ENCODE results near the gene TGM3. TPM values are rescaled to one million over a fixed set of nuclear protein-coding genes. Genes with fewer than 3 reads are reported as not detected.

Gene TGM3
- total and polyA plus RNA-seq, 2 of the 4 experiments (the other 2 are of a cell fraction), result not detected

GRCh38 chr20:2301164-2301622, 5.4 kb downstream of the TGM3 start:
- Histone ChIP-seq H2BK15ac (ENCODE audit: low read depth, low read length) (no peak overlapping the region), H3K4me2 (ENCODE audit: low read depth, low read length) (no peak overlapping the region), H4K20me1 (ENCODE audit: insufficient read depth, low read length) (no peaks in the 10 kb centered on the region), H2BK20ac (ENCODE audit: low read depth, low read length) (no peak overlapping the region), H4K8ac (ENCODE audit: low read depth in 2 of 2, low read length in 2 of 2) (no peak overlapping the region), H3K9me1 (ENCODE audit: insufficient read depth, low read length) (no peaks in the 10 kb centered on the region), H3K9ac (ENCODE audit: low read depth, low read length) (no peak overlapping the region), H3K27ac (ENCODE audit: insufficient read depth, low read length) (no peak overlapping the region), H3K27me3 (ENCODE audit: control insufficient read depth, insufficient read depth, low read length) (peaks cover 17% of the 10 kb centered on the region; the same call in 1 of the 2 replicates), H3K56ac (ENCODE audit: extremely low read depth, insufficient read depth, low read length) (no peak overlapping the region), H3K79me1 (ENCODE audit: low read depth in 1 of 2, low read length in 2 of 2) (no peaks in the 10 kb centered on the region), H2BK120ac (ENCODE audit: low read depth, low read length) (no peak overlapping the region), H2AK5ac (ENCODE audit: low read depth, low read length) (no peak overlapping the region), H2AFZ (replicated peaks; ENCODE audit: low read length, poor library complexity) (no peak overlapping the region), H3K4me1 (ENCODE audit: control insufficient read depth, insufficient read depth, low read length) (no peaks in the 10 kb centered on the region), H3K23ac (ENCODE audit: low read depth, low read length) (no peak overlapping the region), H2BK5ac (ENCODE audit: low read depth, low read length, poor library complexity, severe bottlenecking) (no peak overlapping the region), H3K4ac (ENCODE audit: low read depth, low read length) (no peak overlapping the region), H3K14ac (replicated peaks; ENCODE audit: low read depth, low read length) (no peak overlapping the region), H3K36me3 (ENCODE audit: control insufficient read depth, insufficient read depth, low read length) (no peaks in the 10 kb centered on the region), H3K4me3 (ENCODE audit: insufficient read depth, low read depth, low read length) (no peak overlapping the region), H4K91ac (ENCODE audit: insufficient read depth, low read depth, low read length) (no peak overlapping the region), H2AK9ac (replicated peaks; ENCODE audit: low read depth, low read length, poor library complexity) (no peak overlapping the region), H3K18ac (ENCODE audit: low read depth, low read length) (no peak overlapping the region), H3K9me3 (ENCODE audit: control insufficient read depth, insufficient read depth, low read length) (no peaks in the 10 kb centered on the region), H4K5ac (ENCODE audit: low read depth, low read length) (no peak overlapping the region)
- in situ Hi-C loops (cut with MboI; ENCODE audit: low sequenced_read_pairs) (no loop called here), dilution Hi-C loops (cut with HindIII; ENCODE audit: low sequenced_read_pairs, unreplicated experiment) (no loop called here), intact Hi-C loops (cut with micrococcal nuclease) (no loop called here)
- ATAC-seq (ENCODE audit: low read depth) (no peak), DNase-seq (no peak)
- POLR2A ChIA-PET (ENCODE audit: unreplicated experiment), result no interaction called here
- WGBS, 2 experiments (ENCODE audit: extremely low coverage in 2 of 2, insufficient read length in 1 of 2), result 80% methylated on average over 1 of the region's 5 CpGs; no CpG with 5 or more reads in 1 of the 2 experiments
- CTCF ChIA-PET, result no interaction called here
- no TSS peak for BruUV-seq (replicated peaks)
- no peak for TF ChIP-seq CEBPB (IDR thresholded peaks at IDR 0.05; ENCODE audit: low read depth, low read length)
- TF ChIP-seq RFX5 (IDR thresholded peaks at IDR 0.05; ENCODE audit: low read depth, low read length), result no peak
- no peak for TF ChIP-seq RCOR1 (IDR thresholded peaks at IDR 0.05; ENCODE audit: insufficient replicate concordance, low read length)
- no peak for TF ChIP-seq RAD21 (IDR thresholded peaks at IDR 0.05; ENCODE audit: low read length)
- TF ChIP-seq SMC3 (IDR thresholded peaks at IDR 0.05; ENCODE audit: low read depth, low read length), result no peak
- no peak for TF ChIP-seq CTCF (conservative IDR thresholded peaks at IDR 0.05; ENCODE audit: low read depth, low read length)
- TF ChIP-seq NFE2L2 (IDR thresholded peaks at IDR 0.05; ENCODE audit: low read depth, low read length), result no peak
- TF ChIP-seq ELK1 (IDR thresholded peaks at IDR 0.05; ENCODE audit: borderline replicate concordance, low read depth, low read length), result no peak
- no peak for TF ChIP-seq POLR2A (IDR thresholded peaks at IDR 0.05; ENCODE audit: low read depth, low read length)
- no peak for TF ChIP-seq CHD1 (IDR thresholded peaks at IDR 0.05; ENCODE audit: low read depth, low read length)
- no peak for TF ChIP-seq USF2 (IDR thresholded peaks at IDR 0.05; ENCODE audit: low read depth, low read length)
